ENCODE results near the gene PRDM13.
"Not testable (repeated sequence)": the region's sequence is repeated elsewhere in the genome, so short reads cannot be mapped to it uniquely, and the experiment has no call there.

Gene PRDM13

DNA sequence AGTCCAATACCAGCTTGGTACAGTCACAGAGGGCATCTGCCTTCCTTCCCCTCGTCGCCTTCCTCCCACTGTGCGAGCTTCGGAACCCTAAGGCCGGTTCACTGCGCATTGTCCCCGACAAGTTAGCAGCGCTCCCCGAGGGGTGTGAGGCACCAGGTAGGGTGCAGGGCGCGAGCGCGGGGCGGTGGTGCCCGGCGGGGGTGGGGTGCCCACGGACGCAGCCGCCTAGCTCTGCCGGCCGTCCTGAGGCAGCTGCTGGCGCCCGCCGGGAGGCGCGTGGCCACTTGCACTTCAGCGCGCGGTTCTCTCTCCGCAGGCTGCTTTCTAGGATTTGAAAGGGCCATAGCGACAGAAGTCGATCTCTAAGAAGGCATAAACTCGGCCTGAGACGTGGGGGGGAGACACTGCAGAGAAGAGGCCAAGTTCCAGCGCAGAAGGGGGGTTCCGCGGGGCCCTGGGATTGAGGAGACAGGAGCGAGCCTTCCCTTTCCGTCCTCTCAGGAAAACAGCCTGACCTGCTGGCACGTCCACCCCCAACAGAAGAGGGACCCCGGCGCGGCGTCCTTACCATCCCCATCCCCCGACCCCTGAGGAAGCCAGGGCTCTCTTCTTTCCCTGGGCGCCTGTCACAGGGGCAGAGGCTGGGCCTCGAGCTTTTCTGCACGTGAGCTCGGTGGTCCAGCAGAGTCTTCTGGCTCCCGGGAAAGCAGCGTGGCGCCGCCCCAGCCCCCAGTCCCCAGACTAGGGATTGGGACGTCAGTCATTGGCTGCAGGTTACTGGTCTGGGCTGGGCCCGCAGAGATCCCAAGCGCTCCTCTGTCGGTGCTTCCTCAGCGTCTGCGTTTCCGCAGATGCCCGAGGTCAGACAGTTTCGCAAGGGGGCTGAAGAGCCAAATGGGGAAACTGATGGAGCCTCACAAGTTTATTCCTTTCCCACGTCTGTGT, 15.6 kb upstream of the PRDM13 start:
- H3K4me3 ChIP-seq (replicated peaks; ENCODE audit: insufficient read depth, low read length): peak overlapping the region; percentile 24; the same call in 1 of the 2 replicates
- TF ChIP-seq SPI1 (IDR thresholded peaks at IDR 0.05; ENCODE audit: borderline replicate concordance, low read depth) (no peak), POLR2AphosphoS5 (IDR thresholded peaks at IDR 0.05; ENCODE audit: low read depth) (no peak), GABPA (IDR thresholded peaks at IDR 0.05; ENCODE audit: low read depth) (no peak)
- TF ChIP-seq, protein P1, sequence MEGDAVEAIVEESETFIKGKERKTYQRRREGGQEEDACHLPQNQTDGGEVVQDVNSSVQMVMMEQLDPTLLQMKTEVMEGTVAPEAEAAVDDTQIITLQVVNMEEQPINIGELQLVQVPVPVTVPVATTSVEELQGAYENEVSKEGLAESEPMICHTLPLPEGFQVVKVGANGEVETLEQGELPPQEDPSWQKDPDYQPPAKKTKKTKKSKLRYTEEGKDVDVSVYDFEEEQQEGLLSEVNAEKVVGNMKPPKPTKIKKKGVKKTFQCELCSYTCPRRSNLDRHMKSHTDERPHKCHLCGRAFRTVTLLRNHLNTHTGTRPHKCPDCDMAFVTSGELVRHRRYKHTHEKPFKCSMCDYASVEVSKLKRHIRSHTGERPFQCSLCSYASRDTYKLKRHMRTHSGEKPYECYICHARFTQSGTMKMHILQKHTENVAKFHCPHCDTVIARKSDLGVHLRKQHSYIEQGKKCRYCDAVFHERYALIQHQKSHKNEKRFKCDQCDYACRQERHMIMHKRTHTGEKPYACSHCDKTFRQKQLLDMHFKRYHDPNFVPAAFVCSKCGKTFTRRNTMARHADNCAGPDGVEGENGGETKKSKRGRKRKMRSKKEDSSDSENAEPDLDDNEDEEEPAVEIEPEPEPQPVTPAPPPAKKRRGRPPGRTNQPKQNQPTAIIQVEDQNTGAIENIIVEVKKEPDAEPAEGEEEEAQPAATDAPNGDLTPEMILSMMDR (IDR thresholded peaks at IDR 0.05; ENCODE audit: insufficient read depth, low read length): no peak
- TF ChIP-seq, protein P2, sequence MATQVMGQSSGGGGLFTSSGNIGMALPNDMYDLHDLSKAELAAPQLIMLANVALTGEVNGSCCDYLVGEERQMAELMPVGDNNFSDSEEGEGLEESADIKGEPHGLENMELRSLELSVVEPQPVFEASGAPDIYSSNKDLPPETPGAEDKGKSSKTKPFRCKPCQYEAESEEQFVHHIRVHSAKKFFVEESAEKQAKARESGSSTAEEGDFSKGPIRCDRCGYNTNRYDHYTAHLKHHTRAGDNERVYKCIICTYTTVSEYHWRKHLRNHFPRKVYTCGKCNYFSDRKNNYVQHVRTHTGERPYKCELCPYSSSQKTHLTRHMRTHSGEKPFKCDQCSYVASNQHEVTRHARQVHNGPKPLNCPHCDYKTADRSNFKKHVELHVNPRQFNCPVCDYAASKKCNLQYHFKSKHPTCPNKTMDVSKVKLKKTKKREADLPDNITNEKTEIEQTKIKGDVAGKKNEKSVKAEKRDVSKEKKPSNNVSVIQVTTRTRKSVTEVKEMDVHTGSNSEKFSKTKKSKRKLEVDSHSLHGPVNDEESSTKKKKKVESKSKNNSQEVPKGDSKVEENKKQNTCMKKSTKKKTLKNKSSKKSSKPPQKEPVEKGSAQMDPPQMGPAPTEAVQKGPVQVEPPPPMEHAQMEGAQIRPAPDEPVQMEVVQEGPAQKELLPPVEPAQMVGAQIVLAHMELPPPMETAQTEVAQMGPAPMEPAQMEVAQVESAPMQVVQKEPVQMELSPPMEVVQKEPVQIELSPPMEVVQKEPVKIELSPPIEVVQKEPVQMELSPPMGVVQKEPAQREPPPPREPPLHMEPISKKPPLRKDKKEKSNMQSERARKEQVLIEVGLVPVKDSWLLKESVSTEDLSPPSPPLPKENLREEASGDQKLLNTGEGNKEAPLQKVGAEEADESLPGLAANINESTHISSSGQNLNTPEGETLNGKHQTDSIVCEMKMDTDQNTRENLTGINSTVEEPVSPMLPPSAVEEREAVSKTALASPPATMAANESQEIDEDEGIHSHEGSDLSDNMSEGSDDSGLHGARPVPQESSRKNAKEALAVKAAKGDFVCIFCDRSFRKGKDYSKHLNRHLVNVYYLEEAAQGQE (IDR thresholded peaks at IDR 0.05; ENCODE audit: insufficient replicate concordance, low read depth): no peak
- H3K27me3 ChIP-seq (ENCODE audit: insufficient read depth, poor library complexity, severe bottlenecking): peaks cover 15% of the 10 kb centered on the region
- no peak overlapping the region for H3K27ac ChIP-seq (replicated peaks)
- DNase-seq (ENCODE audit: low read depth in 1 of 2, low spot score in 1 of 2): peak; percentile 28 to 35

DNA sequence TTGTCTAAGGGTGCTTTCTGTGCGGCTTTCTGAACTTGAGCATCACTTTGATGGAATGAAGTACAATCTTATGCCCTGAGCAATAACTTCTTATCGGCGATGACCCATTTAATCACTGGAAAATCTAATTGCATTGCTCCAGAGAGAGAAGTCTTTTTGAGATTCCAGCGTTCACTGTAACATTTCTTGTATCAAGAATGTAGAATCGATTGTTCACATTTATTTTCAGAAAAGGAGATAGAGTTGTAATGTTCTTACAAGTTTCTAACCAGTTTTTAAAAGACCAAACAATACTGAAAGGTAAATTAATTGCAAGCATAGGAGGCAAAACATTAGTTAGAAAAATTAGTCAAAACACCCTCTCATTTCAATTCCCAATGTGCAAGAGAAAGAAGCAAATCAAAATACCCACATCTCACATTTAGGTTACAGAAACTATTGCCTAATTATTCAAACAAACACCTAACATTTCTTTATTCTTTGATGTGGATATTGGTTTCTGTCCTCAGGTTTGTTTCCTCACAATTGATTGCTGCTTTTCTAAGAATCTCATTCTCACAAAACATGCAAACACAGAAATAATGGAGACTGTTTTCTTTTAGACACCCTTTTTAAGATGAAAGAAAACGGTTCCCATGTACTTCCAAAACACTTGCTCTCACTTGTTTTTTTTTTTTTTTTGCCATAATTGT, 14.8 kb upstream of the PRDM13 start:
- Histone ChIP-seq H3K27me3 (ENCODE audit: insufficient read depth, poor library complexity, severe bottlenecking) (peaks cover 15% of the 10 kb centered on the region), H3K4me3 (replicated peaks; ENCODE audit: insufficient read depth, low read length) (no peak overlapping the region), H3K27ac (replicated peaks) (no peak overlapping the region)
- TF ChIP-seq GABPA (IDR thresholded peaks at IDR 0.05; ENCODE audit: low read depth): no peak
- TF ChIP-seq, protein P2 (IDR thresholded peaks at IDR 0.05; ENCODE audit: insufficient replicate concordance, low read depth): no peak
- no peak for DNase-seq (ENCODE audit: low read depth in 1 of 2, low spot score in 1 of 2)

DNA sequence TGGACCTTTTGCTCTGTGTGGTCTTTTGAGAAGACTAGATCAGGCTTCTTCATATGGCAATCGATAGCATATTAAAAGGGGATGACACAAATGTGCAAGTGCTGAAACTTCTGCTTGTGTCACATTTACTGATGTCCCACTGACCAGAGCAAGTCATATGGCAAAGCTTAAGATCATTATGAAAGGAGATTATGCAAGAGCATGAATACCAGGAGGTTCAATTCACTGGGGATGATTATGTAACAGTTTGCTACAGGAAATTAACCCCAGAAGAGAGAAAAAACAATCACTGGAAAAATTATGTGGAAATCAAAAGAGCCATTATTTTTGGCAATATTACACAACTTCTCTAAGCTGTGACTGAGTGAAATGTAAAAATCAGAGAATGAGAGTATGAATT, 13.7 kb upstream of the PRDM13 start:
- DNase-seq (ENCODE audit: low read depth in 1 of 2, low spot score in 1 of 2): peak; percentile 46 to 84
- H3K27me3 ChIP-seq (ENCODE audit: insufficient read depth, poor library complexity, severe bottlenecking): peaks cover 15% of the 10 kb centered on the region
- H3K27ac ChIP-seq (replicated peaks): no peak overlapping the region
- TF ChIP-seq, protein P1 (IDR thresholded peaks at IDR 0.05; ENCODE audit: insufficient read depth, low read length): no peak
- no peak for TF ChIP-seq POLR2AphosphoS5 (IDR thresholded peaks at IDR 0.05; ENCODE audit: low read depth)
- no peak for TF ChIP-seq SPI1 (IDR thresholded peaks at IDR 0.05; ENCODE audit: borderline replicate concordance, low read depth)
- TF ChIP-seq, protein P2 (IDR thresholded peaks at IDR 0.05; ENCODE audit: insufficient replicate concordance, low read depth): no peak
- no peak for TF ChIP-seq GABPA (IDR thresholded peaks at IDR 0.05; ENCODE audit: low read depth)
- H3K4me3 ChIP-seq (replicated peaks; ENCODE audit: insufficient read depth, low read length): no peak overlapping the region

DNA sequence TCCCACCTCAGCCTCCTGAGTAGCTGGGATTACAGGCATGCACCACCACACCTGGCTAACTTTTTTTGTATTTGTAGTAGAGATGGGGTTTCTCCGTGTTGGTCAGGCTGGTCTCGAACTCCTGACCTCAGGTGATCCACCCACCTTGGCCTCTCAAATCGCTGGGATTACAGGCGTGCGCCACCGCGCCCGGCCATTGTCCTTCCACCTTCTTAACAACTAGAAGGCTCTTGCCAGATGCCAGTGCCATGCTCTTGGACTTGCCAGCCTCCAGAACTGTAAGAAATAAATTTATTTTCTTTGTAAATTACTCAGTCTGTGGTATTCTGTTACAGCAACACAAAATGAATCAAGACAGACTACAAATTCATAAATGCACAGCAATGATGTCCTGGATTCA, 11.9 kb upstream of the PRDM13 start:
- H3K27me3 ChIP-seq (ENCODE audit: insufficient read depth, poor library complexity, severe bottlenecking): peaks cover 16% of the 10 kb centered on the region
- H3K27ac ChIP-seq (replicated peaks); DNase-seq (ENCODE audit: low read depth in 1 of 2, low spot score in 1 of 2); H3K4me3 ChIP-seq (replicated peaks; ENCODE audit: insufficient read depth, low read length): not testable (repeated sequence)

Data from HL-60 (cell line).